ENCODE results near the gene RNF115. TPM values are rescaled to one million over a fixed set of nuclear protein-coding genes. Genes with fewer than 3 reads are reported as not detected.
A peak's percentile ranks its signal among the peaks of the same experiment; 100 is the strongest.
"Not testable (repeated sequence)": the region's sequence is repeated elsewhere in the genome, so short reads cannot be mapped to it uniquely, and the experiment has no call there.

Gene RNF115
- total RNA-seq, 1 donor from 2014 or later: 25.7 TPM

DNA sequence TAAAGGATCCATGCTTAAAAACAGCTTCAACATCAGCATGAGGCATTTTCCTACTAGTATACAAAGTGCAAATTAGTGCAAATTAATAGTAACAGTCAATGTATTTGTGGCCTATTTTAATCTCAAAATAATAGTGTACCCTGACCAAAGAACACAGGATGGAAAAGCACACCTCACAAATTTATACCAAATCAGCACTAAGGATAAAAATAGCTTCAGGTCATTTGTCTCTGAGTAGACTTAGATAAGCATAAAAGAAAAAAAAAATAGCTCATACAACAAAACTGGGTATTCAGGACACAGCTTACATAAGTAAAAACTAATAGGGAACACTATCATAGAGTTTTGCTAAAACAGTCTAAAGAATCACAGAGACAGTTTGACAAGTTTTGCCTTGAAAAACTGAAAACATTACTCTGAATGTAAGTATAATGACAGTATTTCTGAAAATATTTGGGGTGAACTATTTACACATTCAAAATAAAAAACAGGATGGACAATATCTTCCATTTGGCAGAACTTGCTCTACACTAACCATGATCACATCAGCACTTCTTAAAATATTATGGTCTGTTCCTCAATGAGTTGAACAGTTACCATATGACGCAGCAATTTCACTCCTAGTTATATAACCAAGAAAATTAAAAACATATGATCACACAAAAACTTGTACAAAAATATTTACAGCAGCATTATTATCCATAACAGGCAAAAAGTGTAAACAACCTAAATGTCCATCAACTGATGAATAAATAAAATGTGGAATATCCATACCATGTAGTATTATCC, 46.3 kb downstream of the RNF115 start:
- DNase-seq: no peak

DNA sequence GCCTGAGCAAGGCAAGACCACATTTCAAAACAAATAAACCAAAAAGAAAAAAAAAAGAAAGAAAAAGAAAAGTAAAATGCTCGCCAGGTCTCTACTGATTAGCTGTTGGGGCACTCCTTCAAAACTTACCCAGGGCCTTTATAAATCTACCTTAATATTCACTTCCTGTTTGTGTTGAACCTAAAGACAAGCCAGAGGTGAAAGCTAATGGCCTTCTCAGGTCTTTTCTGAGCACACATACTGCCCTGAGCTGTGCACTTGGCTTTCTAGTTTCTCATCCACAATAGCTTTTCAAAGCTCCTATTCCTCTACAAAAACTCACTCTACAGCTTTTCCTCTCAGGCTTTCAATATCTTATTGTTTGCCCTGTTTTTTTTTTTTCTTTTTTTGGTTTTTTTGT, 50.5 kb downstream of the RNF115 start:
- DNase-seq: no peak

DNA sequence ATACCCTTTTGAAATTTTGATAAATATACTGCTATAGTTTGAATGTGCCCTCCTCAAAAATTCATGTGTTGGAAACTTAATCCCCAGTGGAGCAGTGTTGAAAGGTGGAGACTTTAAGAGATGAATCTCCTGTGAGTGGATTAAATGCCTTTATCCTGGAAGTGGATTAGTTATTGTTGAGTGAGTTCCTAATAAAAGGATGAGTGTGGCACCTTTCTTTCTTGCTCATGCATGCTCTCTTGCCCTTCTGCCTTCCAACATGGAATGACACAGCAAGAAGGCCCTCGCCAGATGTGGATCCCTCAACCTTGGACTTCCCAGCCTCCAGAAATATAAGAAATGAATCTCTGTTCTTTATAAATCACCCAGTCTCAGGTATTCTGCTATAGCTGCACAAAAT, 52.8 kb downstream of the RNF115 start:
- no peak for DNase-seq

DNA sequence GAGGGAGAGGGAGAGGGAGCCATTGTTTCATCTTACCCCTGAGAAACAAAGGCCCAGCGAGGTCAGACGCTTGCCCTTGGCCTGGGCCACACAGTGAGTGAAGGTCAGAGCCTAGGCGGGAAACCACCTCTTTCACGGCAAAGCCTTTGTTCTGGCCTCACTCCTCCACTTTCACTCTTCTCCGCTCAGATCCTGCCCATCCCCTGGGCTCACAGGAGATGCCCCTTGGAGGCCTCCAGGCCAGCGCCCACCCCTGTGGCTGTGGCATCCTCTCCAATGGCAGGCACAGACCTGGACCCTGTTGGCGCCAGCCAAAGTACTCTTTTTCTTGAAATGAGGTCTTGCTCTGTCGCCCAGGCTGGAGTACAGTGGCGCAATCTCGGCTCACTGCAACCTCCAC, 55.9 kb downstream of the RNF115 start:
- not testable (repeated sequence) for DNase-seq

DNA sequence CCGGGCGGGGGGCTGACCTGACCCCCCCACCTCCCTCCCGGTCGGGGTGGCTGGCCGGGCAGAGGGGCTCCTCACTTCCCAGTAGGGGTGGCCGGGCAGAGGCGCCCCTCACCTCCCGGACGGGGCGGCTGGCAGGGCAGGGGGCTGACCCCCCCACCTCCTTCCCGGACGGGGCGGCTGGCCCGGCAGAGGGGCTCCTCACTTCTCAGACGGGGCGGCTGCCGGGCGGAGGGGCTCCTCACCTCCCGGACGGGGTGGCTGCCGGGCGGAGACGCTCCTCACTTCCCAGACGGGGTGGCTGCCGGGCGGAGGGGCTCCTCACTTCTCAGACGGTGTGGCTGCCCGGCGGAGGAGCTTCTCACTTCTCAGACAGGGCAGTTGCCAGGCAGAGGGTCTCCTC, 57.0 kb downstream of the RNF115 start:
- DNase-seq: not testable (repeated sequence)

DNA sequence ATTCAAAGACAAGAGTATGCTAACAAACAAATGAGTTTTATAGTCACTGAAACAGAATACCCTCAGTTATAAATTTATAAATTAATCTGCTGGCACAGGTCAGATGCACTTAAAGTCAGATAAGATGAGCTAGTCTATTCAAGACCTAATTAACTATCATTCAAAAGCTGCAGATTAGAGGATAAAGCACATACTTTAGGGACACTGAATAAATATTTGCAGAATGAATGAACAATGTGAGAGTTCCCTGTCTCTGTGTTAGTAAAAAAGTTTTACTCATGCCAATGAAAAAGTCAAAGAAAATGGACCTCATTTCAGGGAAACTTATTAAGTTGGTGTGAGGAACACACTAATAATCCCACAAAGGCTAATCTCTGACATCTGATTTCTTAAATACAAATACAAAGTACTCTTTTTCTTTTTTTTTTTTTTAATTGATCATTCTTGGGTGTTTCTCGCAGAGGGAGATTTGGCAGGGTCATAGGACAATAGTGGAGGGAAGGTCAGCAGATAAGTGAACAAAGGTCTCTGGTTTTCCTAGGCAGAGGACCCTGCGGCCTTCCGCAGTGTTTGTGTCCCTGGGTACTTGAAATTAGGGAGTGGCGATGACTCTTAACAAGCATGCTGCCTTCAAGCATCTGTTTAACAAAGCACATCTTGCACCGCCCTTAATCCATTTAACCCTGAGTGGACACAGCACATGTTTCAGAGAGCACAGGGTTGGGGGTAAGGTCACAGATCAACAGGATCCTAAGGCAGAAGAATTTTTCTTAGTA, 58.1 kb downstream of the RNF115 start:
- not testable (repeated sequence) for DNase-seq

DNA sequence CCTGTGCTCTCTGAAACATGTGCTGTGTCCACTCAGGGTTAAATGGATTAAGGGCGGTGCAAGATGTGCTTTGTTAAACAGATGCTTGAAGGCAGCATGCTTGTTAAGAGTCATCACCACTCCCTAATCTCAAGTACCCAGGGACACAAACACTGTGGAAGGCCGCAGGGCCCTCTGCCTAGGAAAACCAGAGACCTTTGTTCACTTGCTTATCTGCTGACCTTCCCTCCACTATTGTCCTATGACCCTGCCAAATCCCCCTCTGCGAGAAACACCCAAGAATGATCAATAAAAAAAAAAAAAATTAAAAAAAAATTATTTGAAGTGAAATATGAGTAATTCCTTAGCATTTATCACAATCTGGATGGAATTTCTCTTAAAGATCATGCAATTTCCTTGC, 58.8 kb downstream of the RNF115 start:
- not testable (repeated sequence) for DNase-seq

DNA sequence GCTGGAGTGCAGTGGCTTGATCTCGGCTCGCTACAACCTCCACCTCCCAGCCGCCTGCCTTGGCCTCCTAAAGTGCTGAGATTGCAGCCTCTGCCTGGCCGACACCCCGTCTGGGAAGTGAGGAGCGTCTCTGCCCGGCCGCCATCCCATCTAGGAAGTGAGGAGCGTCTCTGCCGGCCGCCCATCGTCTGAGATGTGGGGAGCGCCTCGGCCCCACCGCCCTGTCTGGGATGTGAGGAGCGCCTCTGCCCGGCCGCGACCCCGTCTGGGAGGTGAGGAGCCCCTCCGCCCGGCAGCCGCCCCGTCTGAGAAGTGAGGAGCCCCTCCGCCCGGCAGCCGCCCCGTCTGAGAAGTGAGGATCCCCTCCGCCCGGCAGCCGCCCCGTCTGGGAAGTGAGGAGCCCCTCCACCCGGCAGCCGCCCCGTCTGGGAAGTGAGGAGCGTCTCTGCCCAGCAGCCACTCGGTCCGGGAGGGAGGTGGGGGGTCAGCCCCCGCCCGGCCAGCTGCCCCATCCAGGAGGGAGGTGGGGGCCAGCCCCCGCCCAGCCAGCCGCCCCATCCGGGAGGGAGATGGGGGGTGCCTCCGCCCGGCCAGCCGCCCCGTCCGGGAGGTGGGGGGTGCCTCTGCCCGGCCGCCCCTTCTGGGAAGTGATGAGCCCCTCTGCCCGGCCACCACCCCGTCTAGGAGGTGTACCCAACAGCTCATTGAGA, 59.5 kb downstream of the RNF115 start:
- DNase-seq: not testable (repeated sequence)

DNA sequence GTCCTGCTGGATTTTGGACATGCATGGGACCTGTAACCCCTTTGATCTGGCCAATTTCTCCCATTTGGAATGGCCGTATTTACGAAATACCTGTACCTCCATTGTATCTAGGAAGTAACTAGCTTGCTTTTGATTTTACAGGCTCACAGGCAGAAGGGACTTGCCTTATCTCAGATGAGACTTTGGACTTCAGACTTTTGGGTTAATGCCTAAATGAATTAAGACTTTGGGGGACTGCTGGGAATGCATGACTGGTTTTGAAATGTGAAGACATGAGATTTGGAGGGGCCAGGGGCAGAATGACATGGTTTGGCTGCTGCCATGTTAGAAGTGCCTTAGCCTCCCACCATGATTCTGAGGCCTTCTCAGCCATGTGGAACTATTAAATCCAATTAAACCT, 61.9 kb downstream of the RNF115 start:
- not testable (repeated sequence) for DNase-seq

DNA sequence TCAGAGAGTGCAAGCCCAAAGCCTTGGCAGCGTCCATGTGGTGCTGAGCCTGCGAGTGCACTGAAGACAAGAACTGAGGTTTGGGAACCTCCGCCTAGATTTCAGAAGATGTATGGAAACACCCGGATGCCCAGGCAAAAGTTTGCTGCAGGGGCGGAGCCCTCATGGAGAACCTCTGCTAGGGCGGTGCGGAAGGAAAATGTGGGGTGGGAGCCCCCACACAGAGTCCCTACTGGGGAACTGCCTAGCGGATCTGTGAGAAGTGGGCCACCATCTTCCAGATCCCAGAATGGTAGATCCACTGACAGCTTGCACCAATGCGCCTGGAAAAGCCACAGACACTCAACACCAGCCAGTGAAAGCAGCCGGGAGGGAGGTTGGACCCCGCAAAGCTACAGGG, 62.4 kb downstream of the RNF115 start:
- DNase-seq: not testable (repeated sequence)

DNA sequence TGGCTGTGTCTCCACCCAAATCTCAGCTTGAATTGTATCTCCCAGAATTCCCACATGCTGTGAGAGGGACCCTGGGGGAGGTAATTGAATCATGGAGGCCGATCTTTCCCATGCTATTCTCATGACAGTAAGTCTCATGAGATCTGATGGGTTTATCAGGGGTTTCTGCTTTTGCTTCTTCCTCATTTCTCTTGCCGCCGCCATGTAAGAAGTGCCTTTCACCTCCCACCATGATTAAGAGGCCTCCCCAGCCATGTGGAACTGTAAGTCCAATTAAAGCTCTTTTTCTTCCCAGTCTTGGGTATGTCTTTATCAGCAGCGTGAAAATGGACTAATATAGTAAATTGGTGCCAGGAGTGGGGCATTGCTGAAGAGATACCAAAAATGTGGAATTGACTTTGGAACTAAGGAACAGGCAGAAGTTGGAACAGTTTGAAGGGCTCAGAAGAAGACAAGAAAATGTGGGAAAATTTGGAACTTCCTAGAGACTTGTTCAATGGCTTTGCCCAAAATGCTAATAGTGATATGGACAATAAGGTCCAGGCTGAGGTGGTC, 63.4 kb downstream of the RNF115 start:
- DNase-seq: not testable (repeated sequence)

DNA sequence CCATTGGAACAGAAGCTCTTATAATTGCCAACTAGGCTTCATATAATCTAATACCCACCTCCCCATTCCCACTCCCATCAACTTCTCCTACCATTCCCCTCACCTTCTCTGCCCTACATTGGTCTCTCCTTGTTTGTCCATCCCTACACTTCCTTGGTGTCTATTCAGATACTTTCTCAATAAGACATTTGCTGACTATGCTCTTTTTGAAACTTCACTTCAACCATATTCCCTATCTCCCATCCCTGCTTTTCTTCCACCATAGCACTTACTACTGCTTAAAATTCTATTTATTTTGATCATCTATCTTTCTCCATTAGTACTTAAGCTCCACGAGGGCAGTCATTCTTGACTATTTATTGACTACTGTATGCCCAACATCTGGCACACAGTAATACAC, 64.2 kb downstream of the RNF115 start:
- DNase-seq: no peak

DNA sequence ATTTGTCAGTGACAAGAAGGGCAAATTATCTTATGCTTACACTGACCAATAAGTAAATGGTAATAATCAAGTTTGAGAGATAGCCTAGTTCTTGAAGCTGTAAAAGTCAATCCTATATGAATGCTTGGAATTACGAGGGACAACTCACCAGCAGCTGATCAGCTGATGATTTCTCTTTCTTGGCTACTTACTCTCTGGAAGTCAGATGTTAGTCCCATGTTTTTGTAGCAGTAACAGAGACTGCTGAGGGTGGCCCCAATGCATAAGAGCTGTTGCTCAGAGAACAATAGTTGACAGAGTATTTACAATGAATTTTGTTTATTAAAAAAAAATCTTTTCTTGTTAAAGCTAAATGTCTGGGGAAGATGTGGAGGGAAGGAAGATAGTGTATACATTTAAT, 65.3 kb downstream of the RNF115 start:
- no peak for DNase-seq

DNA sequence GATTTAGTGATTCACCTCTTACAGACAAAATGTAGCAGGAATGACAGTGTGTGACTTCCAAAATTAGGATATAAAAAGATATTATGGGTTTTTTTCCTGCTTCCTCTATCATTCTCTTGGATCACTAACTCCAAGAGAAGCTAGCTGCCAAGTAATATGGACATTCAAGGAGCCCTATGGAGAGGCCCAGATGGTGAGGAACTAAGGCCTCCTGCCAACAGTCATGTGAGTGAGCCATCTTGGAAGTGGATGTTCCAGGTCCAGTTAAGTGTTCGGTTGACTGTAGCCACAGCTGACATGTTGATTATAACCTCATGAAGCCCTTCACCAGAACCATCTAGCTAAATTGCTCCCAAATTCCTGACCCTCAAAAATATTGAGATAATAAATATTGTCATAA, 65.8 kb downstream of the RNF115 start:
- no peak for DNase-seq

DNA sequence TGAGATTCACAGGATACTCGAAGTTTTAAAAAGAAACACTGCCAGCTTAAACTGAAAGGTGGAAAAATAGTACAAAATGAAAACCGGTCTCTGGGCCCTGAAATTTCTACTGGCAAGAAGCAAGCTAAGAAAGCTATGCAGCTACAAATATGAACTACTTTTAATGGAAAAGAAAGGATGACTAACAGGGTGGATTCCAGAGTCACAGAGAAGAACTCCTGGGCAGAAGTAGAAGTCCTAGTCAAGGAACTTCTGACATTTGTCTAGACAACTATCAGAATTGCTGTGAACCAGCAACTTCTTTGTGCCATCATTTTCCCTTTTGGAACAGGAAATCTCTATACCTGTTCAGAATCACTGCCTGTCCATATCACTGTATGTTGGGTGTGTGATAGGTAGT, 66.5 kb downstream of the RNF115 start:
- no peak for DNase-seq

DNA sequence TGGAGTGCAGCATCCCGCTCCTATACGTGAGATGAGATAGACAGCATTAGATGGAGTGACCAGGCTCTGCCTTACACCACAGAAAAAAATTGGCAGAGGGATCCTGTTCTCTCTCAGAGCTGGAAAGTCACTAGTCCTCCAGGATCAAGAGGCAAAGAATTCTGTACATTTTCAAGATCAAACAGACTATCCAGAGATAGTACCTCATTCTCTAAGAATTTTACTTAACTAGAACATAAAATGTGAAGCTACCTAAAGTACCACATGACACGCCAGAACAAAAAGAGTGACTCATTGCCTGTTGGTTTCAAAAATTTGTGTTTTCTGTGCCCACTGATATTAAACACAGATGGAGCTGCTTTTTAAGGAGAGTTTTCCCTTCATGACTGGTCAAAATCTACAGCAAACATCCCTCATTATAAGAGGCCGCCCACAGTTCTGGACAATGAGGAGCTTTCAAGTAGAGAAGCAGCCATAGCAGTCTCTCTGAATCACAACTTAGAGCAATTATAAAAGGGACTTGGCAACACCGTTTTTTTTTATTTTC, 72.3 kb downstream of the RNF115 start:
- peak; percentile 49 for DNase-seq

DNA sequence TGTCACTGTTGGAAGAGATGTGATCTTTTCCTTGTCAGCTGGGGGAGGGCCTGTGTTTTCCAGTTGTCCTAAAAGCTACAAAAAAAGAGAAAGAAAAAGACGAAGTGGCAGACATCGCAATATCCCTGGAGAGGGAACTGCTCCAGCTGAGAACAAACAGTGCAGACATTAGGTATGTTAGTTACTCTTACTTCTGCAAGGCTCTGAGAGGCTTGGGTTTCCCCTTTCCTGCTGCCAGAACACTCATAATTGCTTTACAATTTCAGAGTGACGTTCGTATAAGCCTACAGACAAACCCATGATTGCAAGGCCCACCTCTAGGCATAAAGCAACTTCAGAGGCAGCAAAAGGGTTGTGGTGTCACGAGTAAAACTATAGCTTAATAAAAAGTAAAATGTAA, 73.5 kb downstream of the RNF115 start:
- DNase-seq: no peak

DNA sequence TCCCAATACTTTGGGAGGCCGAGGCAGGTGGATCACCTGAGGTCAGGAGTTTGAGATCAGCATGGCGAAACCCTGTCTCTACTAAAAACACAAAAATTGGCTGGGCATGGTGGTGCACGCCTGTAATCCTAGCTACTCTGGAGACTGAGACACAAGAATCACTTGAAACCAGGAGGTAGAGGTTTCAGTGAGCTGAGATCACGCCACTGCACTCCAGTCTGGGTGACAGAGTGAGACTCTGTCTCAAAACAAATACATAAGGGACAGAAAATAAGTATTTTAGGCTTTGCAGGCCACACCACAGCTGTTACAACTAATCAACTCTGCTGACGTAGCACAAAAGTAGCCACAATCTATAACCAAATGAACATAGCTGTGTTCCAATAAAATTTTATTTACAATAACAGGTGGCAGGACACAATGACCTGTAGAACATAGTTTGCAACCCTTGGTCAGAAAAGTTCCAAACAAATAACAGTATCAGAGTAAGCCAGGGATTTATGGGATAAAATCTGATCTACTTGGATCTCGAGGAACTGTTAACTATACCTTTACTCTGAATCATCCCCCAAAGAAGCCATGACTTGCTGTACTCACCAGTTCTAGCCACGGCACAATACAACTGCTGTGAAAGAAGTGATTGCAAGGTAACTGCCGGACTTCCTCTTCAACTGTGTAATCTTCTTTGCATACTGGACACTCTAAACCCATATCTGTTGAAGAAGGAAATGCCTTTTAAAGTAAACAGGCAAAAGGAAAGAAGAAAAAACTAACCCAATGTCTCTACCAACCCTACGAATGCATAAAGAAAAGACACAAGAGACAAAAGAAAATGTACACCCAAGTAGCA, 76.3 kb downstream of the RNF115 start:
- no peak for DNase-seq

DNA sequence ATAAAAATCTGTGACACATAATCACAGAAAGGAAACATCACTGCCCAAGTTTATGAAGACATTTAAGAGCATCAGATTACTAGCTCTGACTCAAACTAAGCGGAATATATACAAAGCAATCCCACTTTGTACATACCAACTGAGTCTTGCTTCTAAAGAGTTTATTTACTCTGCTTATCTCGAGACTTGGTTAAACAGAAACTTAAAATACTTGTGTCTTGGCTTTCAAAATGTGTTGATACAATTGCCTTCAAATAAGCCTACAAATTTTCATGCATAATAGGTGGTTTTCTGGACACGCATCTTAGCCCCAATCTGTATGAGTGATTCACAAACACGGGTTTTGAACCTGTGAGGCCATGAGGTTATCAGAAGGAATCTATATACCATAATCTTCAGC, 83.6 kb downstream of the RNF115 start:
- no peak for DNase-seq

DNA sequence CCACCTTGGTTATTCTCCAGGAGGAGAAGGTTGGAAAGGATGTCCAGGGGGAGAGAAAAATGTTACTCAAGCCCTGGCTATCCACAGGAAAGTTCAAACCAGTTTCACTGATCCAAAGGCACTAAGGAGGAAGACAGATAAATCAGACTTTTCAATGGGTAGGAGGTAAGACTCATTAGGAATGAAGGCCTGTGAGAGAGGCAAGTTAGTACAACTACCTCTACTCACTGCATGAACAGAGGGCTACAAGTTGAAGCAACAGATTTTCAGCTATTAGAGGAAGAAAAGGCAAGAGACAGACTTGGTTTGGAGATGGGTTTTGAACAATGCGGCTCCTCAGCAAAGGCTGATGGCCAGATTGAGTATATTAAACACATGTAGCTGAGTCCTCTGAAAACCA, 87.7 kb downstream of the RNF115 start:
- no peak for DNase-seq

DNA sequence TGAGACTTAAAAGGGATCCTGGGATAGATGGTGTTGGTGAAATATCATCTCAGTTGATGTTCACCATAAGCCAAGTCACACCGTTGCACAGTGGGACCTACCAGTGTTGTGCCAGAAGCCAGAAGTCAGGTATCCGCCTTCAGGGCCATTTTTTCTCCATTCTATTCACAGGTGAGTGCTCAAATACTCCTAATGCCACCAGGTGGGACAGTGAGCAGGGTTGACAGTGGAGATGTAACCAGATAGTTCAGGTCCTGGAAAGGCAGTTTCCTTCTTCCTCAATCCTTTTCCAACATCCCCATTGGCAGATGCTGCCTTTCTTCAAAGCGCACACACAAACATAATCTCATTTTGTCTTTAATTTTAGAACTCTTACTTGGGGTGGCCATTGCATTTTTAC, 93.0 kb downstream of the RNF115 start:
- DNase-seq: no peak

DNA sequence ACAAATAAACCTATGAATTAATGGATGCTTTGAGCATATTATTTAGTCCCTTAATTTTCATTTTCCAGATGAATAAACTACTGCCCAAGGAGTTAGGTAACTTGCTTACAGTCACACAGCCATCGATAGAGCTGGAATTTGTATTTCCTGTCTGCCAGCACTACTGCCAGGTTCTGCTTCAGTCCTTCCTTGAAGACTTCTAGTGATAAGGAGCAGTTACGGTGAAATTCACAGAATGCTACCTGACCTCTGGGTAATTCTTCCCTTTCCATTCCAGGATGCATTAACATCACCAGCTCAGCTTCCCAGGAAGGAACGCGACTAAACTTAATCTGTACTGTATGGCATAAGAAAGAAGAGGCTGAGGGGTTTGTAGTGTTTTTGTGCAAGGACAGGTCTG, 93.4 kb downstream of the RNF115 start:
- no peak for DNase-seq
